ENCODE measurements around the gene POLR2F.

The POLR2F gene

DNA sequence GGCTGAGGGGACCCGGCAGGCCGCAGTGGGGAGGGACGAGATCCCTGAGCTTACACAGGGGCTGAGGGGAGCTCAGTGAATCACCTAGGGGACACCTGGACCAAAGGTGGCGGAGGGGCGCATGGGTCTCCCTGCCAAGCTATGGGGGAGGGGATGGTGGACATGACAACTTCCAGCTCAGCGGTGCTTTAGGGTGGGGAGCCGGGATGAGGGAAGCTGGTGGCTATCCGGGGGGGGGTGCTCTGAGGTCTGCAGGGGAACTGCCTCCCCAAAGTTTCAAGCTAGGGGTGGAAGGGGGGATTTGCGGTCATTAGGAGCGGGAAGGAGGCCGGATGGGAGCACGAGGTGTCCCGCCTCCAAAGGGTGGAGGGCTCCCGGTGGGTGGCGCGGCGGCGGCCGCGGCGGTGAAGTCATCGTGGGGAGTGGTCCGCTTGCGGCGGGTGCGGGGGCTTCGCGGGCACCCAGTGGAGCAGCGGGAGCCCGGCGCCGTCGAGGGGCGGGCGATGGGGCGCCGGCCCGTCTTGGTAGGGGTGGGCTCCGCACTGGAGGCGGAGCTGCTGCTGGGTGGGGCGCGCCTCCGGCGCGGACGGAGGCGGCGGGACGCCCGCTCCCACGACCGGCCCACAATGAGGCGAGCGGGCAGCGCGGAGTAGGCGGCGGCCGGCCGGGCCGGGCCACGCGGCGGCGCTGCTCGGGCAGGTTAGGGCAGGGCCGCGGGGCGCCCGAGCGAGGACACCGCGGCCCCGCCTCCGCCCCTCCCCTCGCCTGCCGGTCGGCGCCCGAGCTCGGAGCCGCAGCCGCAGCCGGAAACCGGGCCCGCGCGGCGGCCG is 47.8 kb upstream of the POLR2F start, which contains the start of gene MICALL1 (continued):
- TF ChIP-seq ZNF335 (tag by site-specific recombination; conservative IDR thresholded peaks at IDR 0.05) (no peak; the same call in 1 of the 2 replicates), YY2 (tag by site-specific recombination; IDR thresholded peaks at IDR 0.05) (no peak), ZNF768 (tag by site-specific recombination; IDR thresholded peaks at IDR 0.05) (no peak), ZNF596 (tag by site-specific recombination; IDR thresholded peaks at IDR 0.05) (peak; percentile 77), GLI4 (tag by site-specific recombination; IDR thresholded peaks at IDR 0.05) (no peak), ZNF785 (tag by site-specific recombination; IDR thresholded peaks at IDR 0.05) (0 out of 2 replicates have a peak, but pooled peaks have one; percentile 85), ZNF404 (tag by site-specific recombination; IDR thresholded peaks at IDR 0.05) (no peak), ZNF48 (tag by site-specific recombination; IDR thresholded peaks at IDR 0.05) (no peak), ZNF391 (tag by site-specific recombination; IDR thresholded peaks at IDR 0.05; ENCODE audit: borderline replicate concordance, low read depth) (no peak), ZNF292 (tag by site-specific recombination; IDR thresholded peaks at IDR 0.05; ENCODE audit: borderline replicate concordance, low read depth) (no peak), ZNF23 (tag by site-specific recombination; IDR thresholded peaks at IDR 0.05; ENCODE audit: borderline replicate concordance) (no peak), ZNF791 (tag by site-specific recombination; IDR thresholded peaks at IDR 0.05) (no peak)
- TF ChIP-seq, protein P1, sequence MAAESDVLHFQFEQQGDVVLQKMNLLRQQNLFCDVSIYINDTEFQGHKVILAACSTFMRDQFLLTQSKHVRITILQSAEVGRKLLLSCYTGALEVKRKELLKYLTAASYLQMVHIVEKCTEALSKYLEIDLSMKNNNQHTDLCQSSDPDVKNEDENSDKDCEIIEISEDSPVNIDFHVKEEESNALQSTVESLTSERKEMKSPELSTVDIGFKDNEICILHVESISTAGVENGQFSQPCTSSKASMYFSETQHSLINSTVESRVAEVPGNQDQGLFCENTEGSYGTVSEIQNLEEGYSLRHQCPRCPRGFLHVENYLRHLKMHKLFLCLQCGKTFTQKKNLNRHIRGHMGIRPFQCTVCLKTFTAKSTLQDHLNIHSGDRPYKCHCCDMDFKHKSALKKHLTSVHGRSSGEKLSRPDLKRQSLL (tag by site-specific recombination; IDR thresholded peaks at IDR 0.05) = peak; percentile 25; the same call in 1 of the 2 replicates

DNA sequence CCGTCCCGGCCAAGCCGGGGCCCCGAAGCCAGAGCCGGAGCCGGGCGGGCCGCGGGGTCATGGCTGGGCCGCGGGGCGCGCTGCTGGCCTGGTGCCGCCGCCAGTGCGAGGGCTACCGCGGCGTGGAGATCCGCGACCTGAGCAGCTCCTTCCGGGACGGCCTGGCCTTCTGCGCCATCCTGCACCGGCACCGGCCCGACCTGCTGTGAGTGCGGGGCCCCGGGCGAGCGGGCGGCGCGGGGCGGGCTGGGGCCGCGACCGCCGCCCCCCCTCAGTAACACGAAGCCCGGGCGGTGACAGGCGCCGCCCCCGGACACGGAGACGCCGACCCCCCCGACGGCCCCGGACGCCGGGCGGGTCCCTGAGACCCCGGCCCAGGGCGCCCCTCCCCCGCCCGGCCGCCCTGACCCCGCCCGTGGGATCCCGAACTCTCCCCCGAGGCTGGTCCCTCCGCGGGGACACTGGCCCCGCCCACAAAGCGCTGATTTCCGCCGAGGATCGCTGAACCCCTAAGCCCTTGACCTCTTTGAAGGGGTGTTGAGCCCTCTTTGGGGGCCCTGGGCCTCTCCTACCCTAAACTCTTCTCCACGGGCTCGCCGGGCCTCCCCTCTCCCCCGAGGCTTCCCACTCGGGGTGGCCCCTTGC is 47.0 kb upstream of the POLR2F start:
- no peaks in the 10 kb centered on the region for H3K9me3 ChIP-seq (ENCODE audit: control insufficient read depth, insufficient read depth, low read depth, low read length)
- H3K36me3 ChIP-seq (ENCODE audit: control insufficient read depth in 2 of 2, insufficient read depth in 1 of 2, low read length in 2 of 2) = peaks cover 4 to 24% of the 10 kb centered on the region in 2 experiments; a peak in 2 of 3 replicates
- H3K27ac ChIP-seq (ENCODE audit: extremely low read depth, low read depth, low read length) = peak overlapping the region; percentile 98
- peak overlapping the region; percentile 72 for H3K4me3 ChIP-seq (ENCODE audit: low read depth, low read length)
- H3K4me1 ChIP-seq (ENCODE audit: control insufficient read depth, insufficient read depth, low read length) = peaks cover 10% of the 10 kb centered on the region; the same call in 1 of the 2 replicates
- ChIA-PET POLR2A (interaction anchor here (0.6 to 2.5 kb wide), 15 partner anchors 9 to 298 kb away, joined by 3 to 25 read pairs (median 4); partner anchors contain the start of genes ANKRD54, C22orf23, GCAT and GGA1), CTCF (interaction anchor here (0.6 to 2.5 kb wide), 9 partner anchors 9 to 146 kb away, joined by 3 to 12 read pairs (median 5); no protein-coding TSS in a partner anchor)
- TF ChIP-seq KLF9 (tag by site-specific recombination; IDR thresholded peaks at IDR 0.05; ENCODE audit: low read depth) (peak; percentile 42; the same call in 1 of the 2 replicates), ZNF423 (tag by site-specific recombination; IDR thresholded peaks at IDR 0.05) (no peak), BCL11B (tag by site-specific recombination; IDR thresholded peaks at IDR 0.05; ENCODE audit: low read depth) (peak; percentile 47; the same call in 1 of the 2 replicates), ZNF24 (tag by site-specific recombination; IDR thresholded peaks at IDR 0.05) (no peak), ZBTB8A (tag by site-specific recombination; IDR thresholded peaks at IDR 0.05) (peak; percentile 59), ZBTB48 (tag by site-specific recombination; IDR thresholded peaks at IDR 0.05) (no peak), ZNF473 (tag by site-specific recombination; IDR thresholded peaks at IDR 0.05) (no peak), SP2 (tag by site-specific recombination; IDR thresholded peaks at IDR 0.05) (peak; percentile 22), ZNF202 (tag by site-specific recombination; IDR thresholded peaks at IDR 0.05; ENCODE audit: borderline replicate concordance) (no peak), SP3 (tag by site-specific recombination; IDR thresholded peaks at IDR 0.05) (0 out of 2 replicates have a peak, but pooled peaks have one; percentile 12)
- TF ChIP-seq, protein P2, sequence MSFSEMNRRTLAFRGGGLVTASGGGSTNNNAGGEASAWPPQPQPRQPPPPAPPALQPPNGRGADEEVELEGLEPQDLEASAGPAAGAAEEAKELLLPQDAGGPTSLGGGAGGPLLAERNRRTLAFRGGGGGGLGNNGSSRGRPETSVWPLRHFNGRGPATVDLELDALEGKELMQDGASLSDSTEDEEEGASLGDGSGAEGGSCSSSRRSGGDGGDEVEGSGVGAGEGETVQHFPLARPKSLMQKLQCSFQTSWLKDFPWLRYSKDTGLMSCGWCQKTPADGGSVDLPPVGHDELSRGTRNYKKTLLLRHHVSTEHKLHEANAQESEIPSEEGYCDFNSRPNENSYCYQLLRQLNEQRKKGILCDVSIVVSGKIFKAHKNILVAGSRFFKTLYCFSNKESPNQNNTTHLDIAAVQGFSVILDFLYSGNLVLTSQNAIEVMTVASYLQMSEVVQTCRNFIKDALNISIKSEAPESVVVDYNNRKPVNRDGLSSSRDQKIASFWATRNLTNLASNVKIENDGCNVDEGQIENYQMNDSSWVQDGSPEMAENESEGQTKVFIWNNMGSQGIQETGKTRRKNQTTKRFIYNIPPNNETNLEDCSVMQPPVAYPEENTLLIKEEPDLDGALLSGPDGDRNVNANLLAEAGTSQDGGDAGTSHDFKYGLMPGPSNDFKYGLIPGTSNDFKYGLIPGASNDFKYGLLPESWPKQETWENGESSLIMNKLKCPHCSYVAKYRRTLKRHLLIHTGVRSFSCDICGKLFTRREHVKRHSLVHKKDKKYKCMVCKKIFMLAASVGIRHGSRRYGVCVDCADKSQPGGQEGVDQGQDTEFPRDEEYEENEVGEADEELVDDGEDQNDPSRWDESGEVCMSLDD (tag by site-specific recombination; IDR thresholded peaks at IDR 0.05) = peak; percentile 93; the same call in 1 of the 2 replicates
- TF ChIP-seq, protein P3, sequence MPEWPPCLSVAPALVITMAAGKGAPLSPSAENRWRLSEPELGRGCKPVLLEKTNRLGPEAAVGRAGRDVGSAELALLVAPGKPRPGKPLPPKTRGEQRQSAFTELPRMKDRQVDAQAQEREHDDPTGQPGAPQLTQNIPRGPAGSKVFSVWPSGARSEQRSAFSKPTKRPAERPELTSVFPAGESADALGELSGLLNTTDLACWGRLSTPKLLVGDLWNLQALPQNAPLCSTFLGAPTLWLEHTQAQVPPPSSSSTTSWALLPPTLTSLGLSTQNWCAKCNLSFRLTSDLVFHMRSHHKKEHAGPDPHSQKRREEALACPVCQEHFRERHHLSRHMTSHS (tag by site-specific recombination; IDR thresholded peaks at IDR 0.05) = no peak
- TF ChIP-seq, protein P4, sequence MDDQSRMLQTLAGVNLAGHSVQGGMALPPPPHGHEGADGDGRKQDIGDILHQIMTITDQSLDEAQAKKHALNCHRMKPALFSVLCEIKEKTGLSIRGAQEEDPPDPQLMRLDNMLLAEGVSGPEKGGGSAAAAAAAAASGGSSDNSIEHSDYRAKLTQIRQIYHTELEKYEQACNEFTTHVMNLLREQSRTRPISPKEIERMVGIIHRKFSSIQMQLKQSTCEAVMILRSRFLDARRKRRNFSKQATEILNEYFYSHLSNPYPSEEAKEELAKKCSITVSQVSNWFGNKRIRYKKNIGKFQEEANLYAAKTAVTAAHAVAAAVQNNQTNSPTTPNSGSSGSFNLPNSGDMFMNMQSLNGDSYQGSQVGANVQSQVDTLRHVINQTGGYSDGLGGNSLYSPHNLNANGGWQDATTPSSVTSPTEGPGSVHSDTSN (CRISPR knock-in tag; IDR thresholded peaks at IDR 0.05) = no peak
